ENCODE results near the gene NDUFS6. TPM values are rescaled to one million over a fixed set of nuclear protein-coding genes. Genes with fewer than 3 reads are reported as not detected.

Gene NDUFS6
- total RNA-seq, 1 experiment from 2014 or later, result 104 TPM

GRCh38 chr5:1777281-1778137 lies 23.7 kb upstream of the NDUFS6 start:
- Histone ChIP-seq H3K27ac (ENCODE audit: low read length) (no peak overlapping the region), H3K36me3 (ENCODE audit: low read depth, low read length) (no peaks in the 10 kb centered on the region), H3K4me2 (ENCODE audit: low read length) (no peak overlapping the region), H3K79me2 (ENCODE audit: low read length) (no peaks in the 10 kb centered on the region), H3K4me1 (ENCODE audit: insufficient read depth, low read length) (no peaks in the 10 kb centered on the region), H3K4me3 (ENCODE audit: low read length) (no peak overlapping the region), H3K27me3 (ENCODE audit: low read length) (no peaks in the 10 kb centered on the region), H2AFZ (ENCODE audit: low read length) (no peak overlapping the region), H3K9me2 (replicated peaks; ENCODE audit: low read length) (no peaks in the 10 kb centered on the region), H3K9ac (ENCODE audit: low read length) (no peak overlapping the region), H4K20me1 (ENCODE audit: low read length) (no peaks in the 10 kb centered on the region), H3F3A (ENCODE audit: low read length, unreplicated experiment) (no peaks in the 10 kb centered on the region), H3K9me3 (ENCODE audit: low read length) (no peaks in the 10 kb centered on the region)
- CTCF ChIA-PET, result no interaction called here
- TF ChIP-seq EZH2 (IDR thresholded peaks at IDR 0.05; ENCODE audit: low read length, unreplicated experiment), result no peak
- TF ChIP-seq CTCF (conservative IDR thresholded peaks at IDR 0.05; ENCODE audit: low read depth, low read length), result no peak
- no peak for TF ChIP-seq EZH2phosphoT487 (IDR thresholded peaks at IDR 0.05; ENCODE audit: borderline replicate concordance, low read length)
- ATAC-seq (no peak), DNase-seq (no peak)
- intact Hi-C loops (cut with micrococcal nuclease), result no loop called here
- BruUV-seq (replicated peaks), result no TSS peak
- POLR2A ChIA-PET (ENCODE audit: unreplicated experiment), result no interaction called here

GRCh38 chr5:1778138-1779020 lies 22.8 kb upstream of the NDUFS6 start:
- no TSS peak for BruUV-seq (replicated peaks)
- Histone ChIP-seq H3K27me3 (ENCODE audit: low read length) (no peaks in the 10 kb centered on the region), H3K36me3 (ENCODE audit: low read depth, low read length) (no peaks in the 10 kb centered on the region), H3F3A (ENCODE audit: low read length, unreplicated experiment) (no peaks in the 10 kb centered on the region), H4K20me1 (ENCODE audit: low read length) (no peaks in the 10 kb centered on the region), H3K27ac (ENCODE audit: low read length) (no peak overlapping the region), H3K4me2 (ENCODE audit: low read length) (no peak overlapping the region), H3K4me1 (ENCODE audit: insufficient read depth, low read length) (no peaks in the 10 kb centered on the region), H2AFZ (ENCODE audit: low read length) (no peak overlapping the region), H3K4me3 (ENCODE audit: low read length) (no peak overlapping the region), H3K79me2 (ENCODE audit: low read length) (no peaks in the 10 kb centered on the region), H3K9ac (ENCODE audit: low read length) (no peak overlapping the region), H3K9me2 (replicated peaks; ENCODE audit: low read length) (no peaks in the 10 kb centered on the region), H3K9me3 (ENCODE audit: low read length) (no peaks in the 10 kb centered on the region)
- no peak for TF ChIP-seq EZH2phosphoT487 (IDR thresholded peaks at IDR 0.05; ENCODE audit: borderline replicate concordance, low read length)
- TF ChIP-seq EZH2 (IDR thresholded peaks at IDR 0.05; ENCODE audit: low read length, unreplicated experiment), result no peak
- TF ChIP-seq CTCF (conservative IDR thresholded peaks at IDR 0.05; ENCODE audit: low read depth, low read length), result no peak
- no peak for ATAC-seq
- intact Hi-C loops (cut with micrococcal nuclease), result no loop called here
- DNase-seq, result no peak
- CTCF ChIA-PET, result no interaction called here
- POLR2A ChIA-PET (ENCODE audit: unreplicated experiment), result no interaction called here
